NCI-H2107 treated with DMSO at 0.1 percent for 48 hours (cell line): ENCODE results near the gene MAPT.

Experiments
- DNase-seq: peaks from one replicate; lab custom pipeline; 2025; ENCODE audit not compliant: unreplicated experiment; lab: John Stamatoyannopoulos, UW

Gene MAPT

GRCh38 chr17:46044286-46044928 lies 150.1 kb downstream of the MAPT start:
- DNase-seq: peak; percentile 77

DNA sequence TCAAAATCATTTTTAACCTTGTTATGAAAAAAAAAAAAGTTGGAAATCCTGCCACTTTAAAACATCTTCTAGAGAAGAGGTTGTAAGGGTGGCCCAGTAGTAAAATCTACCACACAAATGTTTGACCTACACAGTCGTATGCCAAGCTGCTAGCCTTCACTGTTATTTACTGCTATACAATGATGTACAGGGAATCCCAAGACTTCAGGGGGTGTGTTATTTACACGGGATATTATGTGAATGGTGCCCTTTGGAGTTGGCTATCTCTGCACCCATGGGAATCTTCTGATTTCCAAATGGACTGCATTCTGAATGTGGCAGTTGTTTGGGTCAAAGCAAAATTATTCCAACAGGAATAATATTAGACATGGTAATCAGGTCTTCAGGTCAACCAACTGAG lies 150.6 kb downstream of the MAPT start:
- no peak for DNase-seq

DNA sequence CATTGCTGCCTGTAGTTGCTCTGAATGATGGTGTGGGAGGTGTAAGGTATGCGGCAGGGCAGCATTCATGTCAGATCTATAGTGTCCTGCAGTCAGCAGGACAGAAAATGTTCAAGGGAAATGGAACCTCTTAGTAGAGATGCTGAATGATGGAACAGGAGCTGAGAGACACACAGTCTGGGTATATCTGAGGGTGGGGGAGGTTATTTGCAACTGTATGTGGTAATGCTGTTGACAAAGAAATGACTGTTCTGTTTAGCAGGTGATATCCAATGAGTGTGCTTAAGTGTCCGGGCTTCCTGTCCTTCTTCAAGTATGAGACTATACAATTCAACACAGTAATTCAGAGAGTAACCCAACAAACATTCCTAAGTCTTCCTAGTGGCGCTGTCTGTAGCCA lies 151.3 kb downstream of the MAPT start:
- peak; percentile 63 for DNase-seq

DNA sequence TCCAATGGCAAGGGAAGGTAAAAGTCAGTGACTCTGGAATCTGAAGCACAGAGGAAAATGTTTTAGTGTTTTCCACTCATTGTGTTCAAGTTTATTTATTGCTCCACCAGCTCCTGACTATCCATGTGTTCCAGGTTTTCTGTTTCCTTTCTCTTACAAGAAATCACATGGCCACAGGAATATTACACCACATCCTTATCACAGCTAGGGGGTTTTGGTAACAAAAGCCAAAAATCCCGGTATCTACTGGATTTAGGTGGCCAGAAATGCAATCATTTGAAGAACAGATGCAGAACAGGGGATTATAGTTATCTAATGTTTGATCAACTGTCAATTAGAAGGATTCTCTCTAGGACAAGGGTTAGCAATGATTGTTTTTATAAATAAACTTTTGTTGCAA lies 152.6 kb downstream of the MAPT start:
- DNase-seq: no peak

GRCh38 chr17:46047398-46047797 lies 153.0 kb downstream of the MAPT start:
- DNase-seq: no peak

DNA sequence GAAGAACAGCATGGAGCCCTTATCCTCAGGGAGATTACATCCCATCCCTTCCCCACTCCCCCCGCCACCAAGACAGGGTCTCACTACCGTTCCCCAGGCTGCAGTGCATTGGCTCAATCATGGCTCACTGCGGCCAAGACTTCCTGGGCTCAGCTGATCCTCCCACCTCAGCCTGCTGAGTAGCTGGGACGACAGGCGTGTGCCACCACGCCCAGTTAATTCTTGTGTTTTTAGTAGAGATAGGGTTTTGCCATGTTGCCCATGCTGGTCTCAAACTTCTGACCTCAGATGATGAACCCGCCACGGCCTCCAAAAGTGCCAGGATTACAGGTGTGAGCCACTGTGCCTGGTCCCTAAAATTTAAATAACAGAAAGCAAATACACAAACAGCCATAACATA lies 153.5 kb downstream of the MAPT start:
- no peak for DNase-seq

DNA sequence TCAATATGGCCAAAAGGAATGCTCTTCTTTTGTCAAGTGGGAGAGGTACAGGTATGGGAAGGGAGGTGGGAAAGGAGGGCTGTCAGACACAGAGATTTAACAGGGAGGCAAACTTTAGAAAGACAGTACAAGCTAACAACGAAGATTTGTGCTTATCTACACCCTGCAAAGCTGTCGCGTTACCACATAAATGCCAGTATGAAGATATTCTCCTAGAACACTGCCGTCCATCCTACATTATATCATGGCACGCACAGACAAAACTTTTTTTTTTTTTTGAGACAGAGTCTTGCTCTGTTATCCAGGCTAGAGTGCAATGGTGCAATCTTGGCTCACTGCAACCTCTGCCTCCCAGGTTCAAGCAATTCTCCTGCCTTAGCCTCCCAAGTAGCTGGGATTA lies 155.3 kb downstream of the MAPT start:
- DNase-seq: no peak

GRCh38 chr17:46053911-46054534 lies 159.7 kb downstream of the MAPT start:
- DNase-seq: no peak

- DNase-seq: no peak
Measured at GRCh38 chr17:46056800-46057304, 162.5 kb downstream of the MAPT start.

- no peak for DNase-seq
Measured at GRCh38 chr17:46057366-46057765, 163.0 kb downstream of the MAPT start.

DNA sequence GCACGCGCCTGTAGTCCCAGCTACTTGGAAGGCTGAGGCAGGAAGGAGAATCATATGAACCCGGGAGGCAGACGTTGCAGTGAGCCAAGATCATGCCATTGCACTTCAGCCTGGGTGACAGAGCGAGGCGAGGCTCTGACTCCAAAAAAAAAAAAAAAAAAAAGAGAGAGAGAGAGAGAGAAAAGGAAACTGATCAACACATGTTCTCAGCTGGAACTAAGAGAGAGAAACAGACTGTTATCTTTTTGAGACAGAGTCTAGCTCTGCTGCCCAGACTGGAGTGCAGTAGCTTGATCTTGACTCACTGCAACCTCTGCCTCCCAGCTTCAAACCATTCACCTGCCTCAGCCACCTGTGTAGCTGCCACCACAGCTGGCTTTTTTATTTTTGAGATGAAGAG lies 165.1 kb downstream of the MAPT start:
- DNase-seq: no peak

DNA sequence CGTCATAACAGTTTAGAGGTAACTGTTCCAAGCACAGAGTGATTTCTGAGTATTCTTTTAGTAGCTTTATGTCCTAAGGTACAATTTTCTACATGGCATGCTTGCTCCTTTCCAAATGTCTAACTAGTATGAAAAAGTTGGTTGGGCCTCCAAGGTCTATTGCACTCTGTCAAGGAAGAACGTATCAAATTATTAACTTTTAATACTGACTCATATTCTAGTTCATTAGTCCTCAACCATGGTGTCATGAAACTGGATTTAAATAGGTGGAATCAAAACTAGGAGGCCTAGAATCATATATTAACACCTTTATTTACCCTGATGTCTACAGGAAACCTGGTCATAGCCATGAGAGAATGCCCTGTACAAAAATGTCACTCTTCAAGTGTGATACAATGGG lies 166.1 kb downstream of the MAPT start:
- no peak for DNase-seq

- DNase-seq: peak; percentile 23
Measured at GRCh38 chr17:46061435-46061834, 167.1 kb downstream of the MAPT start.

GRCh38 chr17:46063241-46063640 lies 168.9 kb downstream of the MAPT start:
- DNase-seq: no peak

GRCh38 chr17:46064460-46064859 lies 170.1 kb downstream of the MAPT start:
- no peak for DNase-seq

DNA sequence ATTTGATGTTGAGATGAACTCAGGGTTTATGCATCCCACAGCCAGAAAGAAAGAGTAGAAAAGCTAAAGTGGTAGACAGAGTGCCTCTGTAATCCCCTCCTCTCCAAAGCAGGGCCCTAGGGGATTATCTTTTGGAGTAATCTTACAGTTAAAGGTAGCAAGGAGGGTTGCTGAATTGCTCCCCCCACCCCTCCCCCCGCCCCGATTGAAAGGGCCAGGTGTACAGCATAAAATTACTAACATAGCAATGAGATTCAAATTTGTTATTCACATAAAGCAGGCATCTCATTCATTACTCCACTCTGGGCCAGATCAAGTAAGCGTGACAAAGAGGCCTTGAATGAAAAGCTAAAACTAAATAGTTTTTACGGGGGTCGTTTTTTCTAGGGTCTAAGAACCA lies 177.4 kb downstream of the MAPT start:
- peak; percentile 82 for DNase-seq

- no peak for DNase-seq
Measured at GRCh38 chr17:46072998-46073397, 178.6 kb downstream of the MAPT start.

DNA sequence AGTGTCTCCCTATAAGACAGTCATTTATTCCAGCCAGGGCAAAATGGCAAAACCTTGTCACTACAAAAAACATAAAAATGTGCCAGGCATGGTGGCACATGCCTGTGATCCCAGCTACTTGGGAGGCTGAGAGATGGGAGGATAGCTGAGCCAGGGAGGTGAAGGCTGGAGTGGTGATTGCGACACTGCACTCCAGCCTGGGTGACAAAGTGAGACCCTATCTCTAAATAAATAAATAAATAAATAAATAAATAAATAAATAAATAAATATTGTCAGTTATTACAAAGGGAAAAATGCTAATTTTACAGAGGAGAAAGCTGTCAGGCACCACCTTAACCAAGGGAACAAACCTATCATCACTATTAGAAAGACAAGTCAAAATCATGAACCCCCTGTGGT lies 180.2 kb downstream of the MAPT start:
- DNase-seq: no peak
